ENCODE data around the gene CNTN2.

The CNTN2 gene

GRCh38 chr1:205068001-205068400 lies 25.0 kb downstream of the CNTN2 start:
- H3K9me3 ChIP-seq: no peaks in the 10 kb centered on the region
- H3K9ac ChIP-seq: no peak overlapping the region
- H4K20me1 ChIP-seq: no peaks in the 10 kb centered on the region
- H3K4me3 ChIP-seq: no peak overlapping the region
- no peaks in the 10 kb centered on the region for H3K4me1 ChIP-seq
- H3K4me2 ChIP-seq: no peak overlapping the region
- no peak for TF ChIP-seq Cebpa-rat (IDR thresholded peaks at IDR 0.05)
- H3K36me3 ChIP-seq: no peaks in the 10 kb centered on the region
- H3K27ac ChIP-seq: no peak overlapping the region
- no peaks in the 10 kb centered on the region for H3K27me3 ChIP-seq

GRCh38 chr1:205068457-205069040 lies 25.5 kb downstream of the CNTN2 start:
- Histone ChIP-seq H4K20me1 (no peaks in the 10 kb centered on the region), H3K27me3 (no peaks in the 10 kb centered on the region), H3K9ac (no peak overlapping the region)

GRCh38 chr1:205069371-205070125 lies 26.5 kb downstream of the CNTN2 start:
- TF ChIP-seq Cebpa-rat (IDR thresholded peaks at IDR 0.05): no peak
- Histone ChIP-seq H3K9ac (no peak overlapping the region), H3K27me3 (no peaks in the 10 kb centered on the region), H3K27ac (no peak overlapping the region), H3K4me1 (no peaks in the 10 kb centered on the region), H3K4me2 (no peak overlapping the region), H3K9me3 (no peaks in the 10 kb centered on the region), H4K20me1 (no peaks in the 10 kb centered on the region), H3K4me3 (no peak overlapping the region), H3K36me3 (no peaks in the 10 kb centered on the region)

More at GRCh38 chr1:205068457-205069040, 25.5 kb downstream of the CNTN2 start:
- H3K36me3 ChIP-seq: no peaks in the 10 kb centered on the region
- no peak overlapping the region for H3K27ac ChIP-seq
- H3K4me3 ChIP-seq: no peak overlapping the region
- H3K9me3 ChIP-seq: no peaks in the 10 kb centered on the region
- no peak for TF ChIP-seq Cebpa-rat (IDR thresholded peaks at IDR 0.05)
- no peaks in the 10 kb centered on the region for H3K4me1 ChIP-seq
- H3K4me2 ChIP-seq: no peak overlapping the region

- no peak for TF ChIP-seq Cebpa-rat (IDR thresholded peaks at IDR 0.05)
- H3K27me3 ChIP-seq: no peaks in the 10 kb centered on the region
- no peak overlapping the region for H3K27ac ChIP-seq
- H3K4me3 ChIP-seq: no peak overlapping the region
- no peaks in the 10 kb centered on the region for H4K20me1 ChIP-seq
- no peaks in the 10 kb centered on the region for H3K9me3 ChIP-seq
- no peak overlapping the region for H3K4me2 ChIP-seq
- H3K4me1 ChIP-seq: no peaks in the 10 kb centered on the region
- no peak overlapping the region for H3K9ac ChIP-seq
- no peaks in the 10 kb centered on the region for H3K36me3 ChIP-seq
These were observed 28.0 kb downstream of the CNTN2 start for GRCh38 chr1:205071028-205071409.

- Histone ChIP-seq H3K27me3 (no peaks in the 10 kb centered on the region), H3K9me3 (no peaks in the 10 kb centered on the region)
These were observed 28.8 kb downstream of the CNTN2 start for GRCh38 chr1:205071801-205072200.

GRCh38 chr1:205072286-205072685 lies 29.3 kb downstream of the CNTN2 start:
- no peak overlapping the region for H3K4me2 ChIP-seq
- H3K27ac ChIP-seq: no peak overlapping the region
- H3K9ac ChIP-seq: no peak overlapping the region
- no peaks in the 10 kb centered on the region for H3K27me3 ChIP-seq
- TF ChIP-seq Cebpa-rat (IDR thresholded peaks at IDR 0.05): no peak
- H3K4me1 ChIP-seq: no peaks in the 10 kb centered on the region; the same call in 1 of the 2 replicates
- H3K9me3 ChIP-seq: no peaks in the 10 kb centered on the region
- no peaks in the 10 kb centered on the region for H3K36me3 ChIP-seq
- H4K20me1 ChIP-seq: no peaks in the 10 kb centered on the region
- no peak overlapping the region for H3K4me3 ChIP-seq

More at GRCh38 chr1:205071801-205072200, 28.8 kb downstream of the CNTN2 start:
- no peaks in the 10 kb centered on the region; the same call in 1 of the 2 replicates for H3K4me1 ChIP-seq
- H3K27ac ChIP-seq: no peak overlapping the region
- H3K4me3 ChIP-seq: no peak overlapping the region
- H3K36me3 ChIP-seq: no peaks in the 10 kb centered on the region
- no peaks in the 10 kb centered on the region for H4K20me1 ChIP-seq
- TF ChIP-seq Cebpa-rat (IDR thresholded peaks at IDR 0.05): no peak
- H3K4me2 ChIP-seq: no peak overlapping the region
- H3K9ac ChIP-seq: no peak overlapping the region

- no peak overlapping the region for H3K27ac ChIP-seq
- no peak overlapping the region for H3K9ac ChIP-seq
- H3K4me3 ChIP-seq: no peak overlapping the region
- no peaks in the 10 kb centered on the region for H3K9me3 ChIP-seq
- no peak overlapping the region for H3K4me2 ChIP-seq
- H3K27me3 ChIP-seq: no peaks in the 10 kb centered on the region
- no peaks in the 10 kb centered on the region for H3K36me3 ChIP-seq
- TF ChIP-seq Cebpa-rat (IDR thresholded peaks at IDR 0.05): no peak
- H4K20me1 ChIP-seq: no peaks in the 10 kb centered on the region
- H3K4me1 ChIP-seq: no peaks in the 10 kb centered on the region; the same call in 1 of the 2 replicates
These were observed 29.9 kb downstream of the CNTN2 start for GRCh38 chr1:205072881-205073280.

GRCh38 chr1:205073511-205073910 lies 30.5 kb downstream of the CNTN2 start:
- no peaks in the 10 kb centered on the region; the same call in 1 of the 2 replicates for H3K4me1 ChIP-seq
- H3K4me3 ChIP-seq: no peak overlapping the region
- H3K9me3 ChIP-seq: no peaks in the 10 kb centered on the region
- H4K20me1 ChIP-seq: no peaks in the 10 kb centered on the region
- H3K27me3 ChIP-seq: no peaks in the 10 kb centered on the region
- H3K27ac ChIP-seq: no peak overlapping the region
- H3K9ac ChIP-seq: no peak overlapping the region
- no peaks in the 10 kb centered on the region for H3K36me3 ChIP-seq
- H3K4me2 ChIP-seq: no peak overlapping the region
- TF ChIP-seq Cebpa-rat (IDR thresholded peaks at IDR 0.05): no peak

- H3K27ac ChIP-seq: no peak overlapping the region
- H3K27me3 ChIP-seq: no peaks in the 10 kb centered on the region
- H3K36me3 ChIP-seq: no peaks in the 10 kb centered on the region
- H3K4me1 ChIP-seq: no peaks in the 10 kb centered on the region; the same call in 1 of the 2 replicates
- H3K9ac ChIP-seq: no peak overlapping the region
- H3K9me3 ChIP-seq: no peaks in the 10 kb centered on the region
- no peak for TF ChIP-seq Cebpa-rat (IDR thresholded peaks at IDR 0.05)
- H4K20me1 ChIP-seq: no peaks in the 10 kb centered on the region
- no peak overlapping the region for H3K4me2 ChIP-seq
- no peak overlapping the region for H3K4me3 ChIP-seq
These were observed 31.1 kb downstream of the CNTN2 start for GRCh38 chr1:205074084-205074483.

GRCh38 chr1:205074513-205074912 lies 31.5 kb downstream of the CNTN2 start:
- no peak for TF ChIP-seq Cebpa-rat (IDR thresholded peaks at IDR 0.05)
- Histone ChIP-seq H3K27ac (no peak overlapping the region), H3K27me3 (no peaks in the 10 kb centered on the region), H3K9me3 (no peaks in the 10 kb centered on the region), H3K4me3 (no peak overlapping the region), H4K20me1 (no peaks in the 10 kb centered on the region), H3K4me1 (no peaks in the 10 kb centered on the region; the same call in 1 of the 2 replicates), H3K36me3 (no peaks in the 10 kb centered on the region), H3K9ac (no peak overlapping the region), H3K4me2 (no peak overlapping the region)

All from BLaER1 (cell line).